ENCODE data around the gene CHCHD3. TPM values are rescaled to one million over a fixed set of nuclear protein-coding genes. Genes with fewer than 3 reads are reported as not detected.

Gene CHCHD3
- total RNA-seq, 6 experiments from 2014 or later: 51.3 to 70.0 (median 65.7) TPM

GRCh38 chr7:132800522-132800921 lies 281.4 kb downstream of the CHCHD3 start:
- no peak for TF ChIP-seq CTCF (IDR thresholded peaks at IDR 0.05)
- Mint-ChIP-seq H3K4me3 (no peak overlapping the region), H3K27me3 (ENCODE audit: insufficient read depth) (peaks cover 2% of the 10 kb centered on the region; the same call in 1 of the 2 replicates)

GRCh38 chr7:132799081-132799413 lies 282.8 kb downstream of the CHCHD3 start:
- peaks cover 2% of the 10 kb centered on the region; the same call in 1 of the 2 replicates for H3K27me3 Mint-ChIP-seq (ENCODE audit: insufficient read depth)
- DNase-seq: no peak

More at GRCh38 chr7:132800522-132800921, 281.4 kb downstream of the CHCHD3 start:
- Mint-ChIP-seq H3K36me3 (ENCODE audit: low read depth) (peaks cover 15% of the 10 kb centered on the region), H3K4me1 (ENCODE audit: low read depth) (peaks cover 37% of the 10 kb centered on the region), H3K9me3 (no peaks in the 10 kb centered on the region), H3K27ac (no peak overlapping the region)
- DNase-seq: no peak

GRCh38 chr7:132797152-132797551 lies 284.7 kb downstream of the CHCHD3 start:
- Mint-ChIP-seq H3K9me3 (no peaks in the 10 kb centered on the region), H3K27me3 (ENCODE audit: insufficient read depth) (peaks cover 2% of the 10 kb centered on the region; the same call in 1 of the 2 replicates), H3K4me3 (no peak overlapping the region), H3K4me1 (ENCODE audit: low read depth) (peaks cover 37% of the 10 kb centered on the region), H3K36me3 (ENCODE audit: low read depth) (peaks cover 23% of the 10 kb centered on the region), H3K27ac (no peak overlapping the region)
- no peak for DNase-seq
- TF ChIP-seq CTCF (IDR thresholded peaks at IDR 0.05): no peak

More at GRCh38 chr7:132799081-132799413, 282.8 kb downstream of the CHCHD3 start:
- Mint-ChIP-seq H3K9me3 (no peaks in the 10 kb centered on the region), H3K4me1 (ENCODE audit: low read depth) (peaks cover 37% of the 10 kb centered on the region), H3K36me3 (ENCODE audit: low read depth) (peaks cover 19% of the 10 kb centered on the region), H3K4me3 (peak overlapping the region; percentile 61; the same call in 1 of the 2 replicates), H3K27ac (peak overlapping the region; percentile 52; the same call in 1 of the 2 replicates)
- TF ChIP-seq CTCF (IDR thresholded peaks at IDR 0.05): no peak

- peaks cover 19% of the 10 kb centered on the region for H3K4me1 Mint-ChIP-seq (ENCODE audit: low read depth)
- DNase-seq: no peak
- H3K27ac Mint-ChIP-seq: no peak overlapping the region
- peaks cover 2% of the 10 kb centered on the region; the same call in 1 of the 2 replicates for H3K27me3 Mint-ChIP-seq (ENCODE audit: insufficient read depth)
- H3K4me3 Mint-ChIP-seq: no peak overlapping the region
- H3K36me3 Mint-ChIP-seq (ENCODE audit: low read depth): peaks cover 42% of the 10 kb centered on the region
- TF ChIP-seq CTCF (IDR thresholded peaks at IDR 0.05): no peak
- peaks cover 2% of the 10 kb centered on the region; the same call in 1 of the 2 replicates for H3K9me3 Mint-ChIP-seq
Observed at GRCh38 chr7:132793474-132793873, 288.4 kb downstream of the CHCHD3 start.

- H3K9me3 Mint-ChIP-seq: peaks cover 15% of the 10 kb centered on the region
- no peaks in the 10 kb centered on the region for H3K4me1 Mint-ChIP-seq (ENCODE audit: low read depth)
- no peak for TF ChIP-seq CTCF (IDR thresholded peaks at IDR 0.05)
- H3K27ac Mint-ChIP-seq: no peak overlapping the region
- H3K27me3 Mint-ChIP-seq (ENCODE audit: insufficient read depth): no peaks in the 10 kb centered on the region; the same call in 1 of the 2 replicates
- H3K4me3 Mint-ChIP-seq: no peak overlapping the region
- DNase-seq: no peak
- peaks cover 52% of the 10 kb centered on the region for H3K36me3 Mint-ChIP-seq (ENCODE audit: low read depth)
Observed at GRCh38 chr7:132791036-132791435, 290.9 kb downstream of the CHCHD3 start.

Data from HFFc6 (cell line).